GM13976 (cell line): Measurements from ENCODE around the gene GIPC1.
A peak's percentile ranks its signal among the peaks of the same experiment; 100 is the strongest.
"Not testable (repeated sequence)": the region's sequence is repeated elsewhere in the genome, so short reads cannot be mapped to it uniquely, and the experiment has no call there.

Source experiments
- DNase-seq: peaks from one replicate; pipeline ENCODE4 v3.0.0; 2012; ENCODE audit warnings: low spot score
- in situ Hi-C: fragments of 300-500 bp; cut with MboI; formaldehyde crosslinking; loops from one replicate; pipeline ENCODE4 v1.12.0; 2022; ENCODE audit warnings: low sequenced_read_pairs, mixed read lengths, inconsistent platforms; ENCODE audit not compliant: unreplicated experiment
- TF ChIP-seq, protein P1 (sequence below): IDR thresholded peaks from 2 replicates; pipeline ENCODE4 v1.5.1; 2012; ENCODE audit warnings: borderline replicate concordance, mild to moderate bottlenecking; ENCODE audit not compliant: insufficient read depth; ENCODE audit errors: extremely low read depth, missing control alignments, control extremely low read depth

GIPC1 gene

GRCh38 chr19:14471436-14472187 is 24.3 kb downstream of the GIPC1 start:
- no peak for DNase-seq
- in situ Hi-C loops, result no loop called here
- TF ChIP-seq, protein P1, sequence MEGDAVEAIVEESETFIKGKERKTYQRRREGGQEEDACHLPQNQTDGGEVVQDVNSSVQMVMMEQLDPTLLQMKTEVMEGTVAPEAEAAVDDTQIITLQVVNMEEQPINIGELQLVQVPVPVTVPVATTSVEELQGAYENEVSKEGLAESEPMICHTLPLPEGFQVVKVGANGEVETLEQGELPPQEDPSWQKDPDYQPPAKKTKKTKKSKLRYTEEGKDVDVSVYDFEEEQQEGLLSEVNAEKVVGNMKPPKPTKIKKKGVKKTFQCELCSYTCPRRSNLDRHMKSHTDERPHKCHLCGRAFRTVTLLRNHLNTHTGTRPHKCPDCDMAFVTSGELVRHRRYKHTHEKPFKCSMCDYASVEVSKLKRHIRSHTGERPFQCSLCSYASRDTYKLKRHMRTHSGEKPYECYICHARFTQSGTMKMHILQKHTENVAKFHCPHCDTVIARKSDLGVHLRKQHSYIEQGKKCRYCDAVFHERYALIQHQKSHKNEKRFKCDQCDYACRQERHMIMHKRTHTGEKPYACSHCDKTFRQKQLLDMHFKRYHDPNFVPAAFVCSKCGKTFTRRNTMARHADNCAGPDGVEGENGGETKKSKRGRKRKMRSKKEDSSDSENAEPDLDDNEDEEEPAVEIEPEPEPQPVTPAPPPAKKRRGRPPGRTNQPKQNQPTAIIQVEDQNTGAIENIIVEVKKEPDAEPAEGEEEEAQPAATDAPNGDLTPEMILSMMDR, result no peak

GRCh38 chr19:14470031-14470876 is 25.7 kb downstream of the GIPC1 start:
- in situ Hi-C loops, result no loop called here
- no peak for DNase-seq

DNA sequence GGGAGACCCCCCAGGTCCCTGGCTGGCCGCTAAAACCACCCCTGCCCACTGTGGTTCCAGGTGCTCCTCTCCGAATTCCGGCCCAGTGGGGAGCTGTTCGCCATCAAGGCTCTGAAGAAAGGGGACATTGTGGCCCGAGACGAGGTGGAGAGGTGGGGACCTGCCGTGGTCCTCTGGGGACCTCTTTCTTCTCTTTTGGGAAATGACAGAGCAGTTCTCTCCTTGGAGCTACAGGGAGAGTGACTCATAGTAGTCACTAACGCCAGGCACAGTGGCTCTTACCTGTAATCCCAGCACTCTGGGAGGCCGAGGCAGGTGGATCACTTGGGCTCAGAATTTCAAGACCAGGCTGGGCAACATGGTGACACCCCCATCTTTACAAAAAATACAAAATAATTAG is 28.1 kb downstream of the GIPC1 start:
- TF ChIP-seq, protein P1, result no peak
- DNase-seq, result peak; percentile 47
- in situ Hi-C loops, result no loop called here

More at GRCh38 chr19:14470031-14470876, 25.7 kb downstream of the GIPC1 start:
- TF ChIP-seq, protein P1, result no peak

- peak; percentile 20 for DNase-seq
- TF ChIP-seq, protein P1, result no peak
- in situ Hi-C loops, result no loop called here
These were observed 28.5 kb downstream of the GIPC1 start for GRCh38 chr19:14467391-14467790.

DNA sequence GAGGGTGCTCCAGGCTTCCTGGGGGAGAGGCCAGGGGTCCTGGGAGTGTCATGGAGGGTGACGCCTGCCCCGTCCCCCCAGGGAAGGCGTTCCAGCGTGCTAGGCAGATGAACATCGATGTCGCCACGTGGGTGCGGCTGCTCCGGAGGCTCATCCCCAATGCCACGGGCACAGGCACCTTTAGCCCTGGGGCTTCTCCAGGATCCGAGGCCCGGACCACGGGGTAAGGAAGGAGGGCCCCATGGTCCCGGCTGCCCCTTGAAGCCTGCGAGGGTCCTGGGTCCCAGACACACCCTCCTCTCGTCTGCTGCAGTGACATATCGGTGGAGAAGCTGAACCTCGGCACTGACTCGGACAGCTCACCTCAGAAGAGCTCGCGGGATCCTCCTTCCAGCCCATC is 32.2 kb downstream of the GIPC1 start:
- TF ChIP-seq, protein P1, result no peak
- in situ Hi-C loops, result no loop called here
- no peak for DNase-seq

GRCh38 chr19:14462401-14462800 is 33.5 kb downstream of the GIPC1 start:
- in situ Hi-C loops, result not testable (repeated sequence)

GRCh38 chr19:14460935-14461334 is 35.0 kb downstream of the GIPC1 start:
- DNase-seq, result no peak
- in situ Hi-C loops, result no loop called here

More at GRCh38 chr19:14462401-14462800, 33.5 kb downstream of the GIPC1 start:
- DNase-seq, result not testable (repeated sequence)

More at GRCh38 chr19:14460935-14461334, 35.0 kb downstream of the GIPC1 start:
- TF ChIP-seq, protein P1, result no peak
